UCSD-AML1 (cell line): ENCODE data around the gene CMIP.
A peak's percentile ranks its signal among the peaks of the same experiment; 100 is the strongest.

ENCODE experiments used
- DNase-seq: peaks from one replicate; lab custom pipeline; 2025; ENCODE audit not compliant: unreplicated experiment; lab: John Stamatoyannopoulos, UW

CMIP gene

DNA sequence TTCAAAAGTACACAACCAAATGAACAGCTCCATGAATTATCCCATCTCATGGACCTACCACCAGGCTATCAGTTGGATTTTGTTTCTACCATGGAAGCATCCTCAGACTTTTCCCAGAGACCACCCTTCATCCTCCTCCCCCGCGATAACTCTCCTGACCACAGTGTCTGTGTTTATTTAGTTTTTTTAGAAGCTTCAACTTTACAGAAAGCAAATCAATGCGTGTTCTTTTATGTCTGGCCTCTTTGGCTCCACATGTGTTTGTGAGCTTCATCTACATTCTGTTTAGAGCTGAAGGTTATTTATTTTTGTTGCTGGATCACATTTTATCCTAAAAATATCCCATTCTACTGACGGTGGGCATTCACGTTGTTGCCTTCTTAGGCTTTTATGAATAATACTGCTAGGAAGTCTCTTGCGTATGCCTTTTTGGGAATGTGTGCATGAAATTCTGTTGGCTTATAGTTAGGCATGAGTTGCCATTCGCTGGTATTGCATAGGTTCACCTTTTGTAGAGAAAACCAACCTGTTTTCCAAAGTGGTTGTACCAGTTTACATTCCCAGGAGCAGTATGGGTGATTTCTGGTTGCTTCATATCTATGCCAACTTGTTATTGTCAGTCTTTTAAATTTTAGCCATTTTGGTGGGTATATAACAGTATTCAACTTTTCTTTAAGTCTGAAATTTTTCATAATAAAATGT lies 83.0 kb downstream of the CMIP start:
- DNase-seq, result no peak

GRCh38 chr16:81528256-81528655 lies 83.6 kb downstream of the CMIP start:
- DNase-seq, result no peak

GRCh38 chr16:81530296-81530721 lies 85.7 kb downstream of the CMIP start:
- DNase-seq, result no peak

DNA sequence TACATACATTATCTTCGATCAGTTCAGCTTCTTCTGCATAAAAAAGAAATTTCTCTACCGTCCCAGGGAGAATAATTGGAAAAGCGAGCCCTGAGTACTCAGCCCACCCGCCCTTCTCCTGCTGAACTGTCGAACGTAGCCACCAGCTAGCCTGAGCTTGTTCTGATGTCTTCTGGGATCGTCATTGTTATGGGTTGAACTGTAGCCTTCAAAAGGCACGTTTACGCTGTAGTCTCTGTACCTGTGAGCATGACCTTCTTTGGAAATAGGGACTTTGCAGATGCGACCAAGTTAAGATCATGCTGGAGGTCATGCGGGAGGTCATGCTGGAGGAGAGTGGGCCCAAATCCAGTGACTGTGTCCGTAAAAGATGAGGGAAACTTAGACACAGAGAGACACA lies 86.2 kb downstream of the CMIP start:
- no peak for DNase-seq

DNA sequence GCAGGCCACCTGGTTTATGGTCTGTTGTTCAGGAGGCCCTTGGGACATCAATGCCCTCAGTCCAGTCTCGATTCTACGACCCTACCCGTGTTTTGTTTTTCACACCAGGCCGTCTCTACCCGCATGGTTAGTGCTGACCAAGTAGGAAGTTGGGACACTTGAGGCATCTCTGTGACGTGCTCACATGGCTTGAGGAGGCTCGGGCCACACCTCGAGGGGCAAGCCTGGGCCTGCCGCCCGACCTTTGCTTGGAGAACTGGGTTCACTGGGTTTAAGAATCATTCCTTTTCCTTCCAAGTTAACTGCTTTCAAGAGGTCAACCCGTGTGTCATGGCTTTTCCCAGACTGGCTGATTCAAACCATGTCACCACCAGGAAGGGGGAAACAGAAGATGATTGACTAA lies 86.8 kb downstream of the CMIP start:
- no peak for DNase-seq

DNA sequence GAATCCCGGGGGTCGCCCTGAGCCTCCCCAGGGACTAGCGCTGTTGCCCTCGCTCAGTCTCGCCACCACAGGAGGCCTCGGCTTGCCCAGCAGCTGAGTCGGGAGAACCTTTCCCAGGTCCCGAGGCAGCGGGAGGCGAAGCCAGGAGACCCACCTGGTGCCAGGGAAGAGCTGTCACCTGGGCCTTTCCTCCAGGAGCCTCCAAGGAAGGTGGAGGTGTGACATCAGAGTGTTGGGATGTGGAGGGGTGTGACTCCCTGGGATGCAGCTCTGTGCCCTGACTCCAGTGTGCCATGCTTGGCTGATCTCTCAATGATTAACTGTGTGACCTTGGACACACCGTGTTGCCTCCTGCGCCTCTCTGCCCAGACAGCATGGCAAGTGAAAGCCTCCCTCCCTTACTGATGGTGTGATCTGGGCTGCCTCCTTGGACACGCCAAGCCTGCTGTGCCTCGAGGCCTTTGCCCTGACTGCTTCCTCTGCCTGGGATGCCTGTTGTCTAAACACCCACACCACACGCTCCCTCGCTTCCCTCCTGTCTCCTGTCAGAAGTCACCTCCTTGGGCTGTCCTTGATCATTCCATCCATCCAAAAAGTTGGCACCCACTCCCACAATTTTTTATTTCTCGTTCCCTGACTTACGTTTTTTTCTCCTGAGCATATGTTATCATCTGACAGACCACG lies 88.0 kb downstream of the CMIP start:
- no peak for DNase-seq

- DNase-seq, result no peak
Measured at GRCh38 chr16:81533175-81533507, 88.5 kb downstream of the CMIP start.

DNA sequence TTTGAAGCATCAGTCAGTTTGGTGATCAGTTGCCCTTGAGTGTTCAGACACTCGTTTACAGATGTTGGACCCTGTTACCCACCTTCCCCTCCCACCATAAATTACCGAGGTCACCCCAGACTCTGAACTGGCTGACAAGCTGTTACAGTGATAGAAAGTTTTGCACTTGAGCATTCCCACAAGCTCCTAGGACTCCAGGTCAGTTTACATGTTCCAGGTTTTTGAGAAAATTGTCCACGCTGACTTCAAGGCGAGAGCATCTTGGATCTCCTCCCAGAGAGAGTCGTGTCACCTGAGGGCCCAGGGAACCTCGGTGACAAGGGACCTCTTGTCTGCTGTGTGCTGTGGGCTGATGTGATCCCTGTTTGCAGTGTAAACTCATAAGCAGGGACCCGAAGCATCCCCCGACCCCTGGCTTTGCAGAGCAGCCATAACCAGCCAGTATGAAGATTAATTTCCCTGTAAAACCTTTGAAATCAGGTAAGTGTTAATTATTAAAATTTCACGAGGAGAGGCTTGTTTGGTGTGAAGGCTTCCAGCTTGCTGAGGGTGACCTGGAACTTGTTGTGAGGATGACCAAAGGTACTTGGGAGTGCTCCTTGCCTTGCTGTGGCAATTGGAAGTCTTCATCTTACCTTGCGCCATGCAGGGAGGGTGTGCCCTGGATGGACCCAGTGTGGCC lies 91.2 kb downstream of the CMIP start:
- no peak for DNase-seq

GRCh38 chr16:81536648-81537047 lies 92.0 kb downstream of the CMIP start:
- no peak for DNase-seq

GRCh38 chr16:81537721-81538561 lies 93.3 kb downstream of the CMIP start:
- DNase-seq, result no peak

DNA sequence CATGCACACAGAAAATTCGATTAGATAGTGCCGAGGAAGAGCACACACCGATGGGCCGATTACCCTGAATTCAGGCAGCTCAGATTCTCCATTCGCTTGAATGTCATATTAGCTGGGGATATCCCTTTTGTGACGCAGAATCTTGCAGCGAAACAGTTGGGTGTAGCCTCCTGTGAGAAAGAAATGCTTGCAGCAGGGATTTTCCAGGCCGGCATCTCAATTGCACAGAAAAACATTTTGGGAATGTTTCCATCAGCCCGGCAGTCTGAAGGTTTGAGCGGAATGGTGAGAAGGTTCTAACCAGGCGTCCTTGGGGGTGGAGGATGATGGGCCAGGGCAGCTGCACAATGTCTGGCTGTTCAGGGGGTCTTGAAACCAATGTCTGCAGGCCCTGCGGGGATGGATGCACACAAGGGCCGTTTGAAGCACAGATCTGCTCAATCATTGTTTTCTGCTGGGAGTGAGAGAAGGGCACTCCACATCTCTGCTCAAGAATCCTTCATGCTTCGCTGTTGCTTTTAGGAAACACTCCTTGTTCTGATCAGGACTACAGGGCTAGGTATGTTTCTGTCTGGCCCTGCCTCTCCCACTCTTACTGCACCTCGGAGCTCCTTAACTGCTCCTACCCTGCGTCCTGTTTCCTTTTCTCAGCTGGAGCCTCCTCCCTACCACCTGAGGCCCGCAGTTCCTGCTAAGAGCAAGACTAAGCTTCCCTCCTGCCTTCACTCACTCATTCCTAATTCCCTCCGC lies 94.6 kb downstream of the CMIP start:
- DNase-seq, result no peak

DNA sequence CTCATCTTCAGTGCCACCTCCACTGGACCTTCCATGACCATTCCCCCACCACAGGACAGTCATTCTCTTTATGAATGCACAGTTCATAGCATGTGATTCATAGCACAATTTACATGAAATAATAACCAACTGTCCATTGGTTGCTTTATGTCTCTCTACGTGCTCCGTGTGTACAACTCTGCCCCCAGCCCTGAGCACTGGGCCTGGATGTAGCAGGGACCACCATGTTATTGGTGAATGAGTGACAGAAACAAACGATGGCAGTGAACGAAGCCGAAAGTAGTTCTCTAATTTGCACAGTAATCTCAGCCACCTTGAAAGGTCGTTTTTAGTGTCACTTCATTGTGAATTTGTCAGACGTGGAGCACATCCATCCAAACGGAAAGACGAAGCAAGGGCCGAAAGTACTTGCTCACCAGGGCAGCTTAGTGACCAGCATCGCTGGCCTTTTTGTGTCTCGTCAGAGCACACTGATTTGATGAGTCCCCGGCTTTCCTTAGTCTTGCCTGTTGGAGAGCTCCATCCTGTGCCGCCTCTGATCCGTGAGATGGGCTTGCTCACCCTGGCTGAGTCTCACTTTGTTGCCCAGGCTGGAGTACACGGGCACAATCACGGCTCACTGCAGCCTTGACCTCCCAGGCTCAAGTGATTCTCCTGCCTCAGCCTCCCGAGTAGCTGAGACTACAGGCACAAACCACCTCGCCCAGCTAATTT lies 95.3 kb downstream of the CMIP start:
- no peak for DNase-seq

DNA sequence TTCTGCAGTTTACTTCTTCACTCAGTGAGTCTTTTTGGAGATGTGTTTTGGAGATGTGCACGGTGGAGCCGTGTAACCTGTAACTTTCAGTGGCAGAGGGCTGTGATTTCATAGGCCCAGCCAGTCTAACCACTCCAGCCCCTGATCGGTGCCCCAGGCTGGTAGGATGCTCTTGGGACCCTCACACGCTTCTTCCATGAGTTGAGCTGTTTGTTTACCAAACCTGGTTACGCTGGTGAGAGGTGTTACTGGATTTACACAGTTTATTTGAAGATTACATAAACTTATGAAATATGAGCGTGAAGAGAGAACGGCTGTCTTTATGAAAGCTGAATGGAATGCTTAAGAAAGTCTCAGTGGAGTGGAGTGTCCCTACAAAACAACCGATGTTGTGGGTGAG lies 96.7 kb downstream of the CMIP start:
- DNase-seq, result no peak

GRCh38 chr16:81542609-81543570 lies 98.3 kb downstream of the CMIP start:
- DNase-seq, result no peak

DNA sequence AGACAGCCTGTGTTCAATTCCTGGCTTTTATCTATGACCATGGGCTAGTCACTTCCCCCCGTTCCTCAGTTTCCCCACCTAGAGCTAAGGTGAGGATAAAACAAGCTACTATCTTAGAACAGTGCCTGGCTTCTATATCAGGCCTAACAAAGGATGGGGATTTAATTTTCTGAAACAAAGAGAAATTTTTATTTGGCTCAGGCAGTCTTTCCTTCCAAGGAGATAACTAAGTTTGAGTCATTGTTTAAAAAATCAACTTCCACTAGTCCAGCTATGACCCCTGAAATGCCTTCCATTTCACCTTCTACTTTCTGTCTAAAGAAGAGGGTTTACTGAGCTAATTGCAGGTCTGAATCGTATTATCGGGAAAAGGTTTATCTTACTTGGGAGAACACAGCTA lies 99.0 kb downstream of the CMIP start:
- DNase-seq, result no peak

DNA sequence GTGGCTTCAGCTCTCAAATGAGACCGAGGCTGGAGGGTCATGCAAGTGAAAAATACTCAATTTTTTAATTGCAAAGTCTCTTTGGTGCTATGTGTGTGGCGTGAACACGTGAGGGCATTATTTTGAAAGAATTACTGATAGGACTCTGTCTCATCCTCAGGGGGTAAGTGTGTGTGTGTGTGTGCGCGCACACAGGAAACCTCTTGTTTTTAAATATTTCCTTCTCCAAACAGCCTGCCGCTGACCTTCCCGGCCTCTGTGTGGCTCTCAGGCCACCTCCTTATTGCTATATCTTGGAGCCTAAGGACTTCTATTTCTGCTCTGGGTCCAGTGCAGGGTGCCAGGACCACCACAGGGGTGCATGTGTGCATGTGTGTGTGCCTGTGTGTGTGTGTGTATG lies 99.7 kb downstream of the CMIP start:
- DNase-seq, result peak; percentile 63

GRCh38 chr16:81544700-81545271 lies 100.2 kb downstream of the CMIP start:
- DNase-seq, result no peak

GRCh38 chr16:81545470-81546250 lies 101.1 kb downstream of the CMIP start:
- DNase-seq, result no peak
